ENCODE results near the gene SAC3D1.

DNA sequence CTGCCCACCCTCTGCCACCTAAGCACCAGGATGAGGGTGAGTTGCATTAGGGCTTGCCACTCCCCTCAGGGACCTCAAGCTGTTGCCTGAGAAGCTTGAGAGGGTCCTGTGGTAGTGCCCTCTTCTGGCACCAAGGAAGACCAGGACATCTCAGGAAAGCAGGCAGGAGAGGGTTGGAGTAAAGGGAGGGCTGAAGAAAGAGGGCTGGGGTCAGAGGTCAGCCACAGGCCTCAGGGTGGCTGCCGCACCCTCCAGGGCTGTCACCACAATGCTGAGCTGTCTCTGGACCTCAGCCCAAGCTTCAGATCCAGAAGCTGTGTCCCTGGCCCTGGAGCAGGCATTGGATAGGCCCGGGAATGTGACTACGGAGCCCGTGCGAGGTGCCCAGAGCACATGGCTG is 4.1 kb downstream of the SAC3D1 start:
- no peak for TF ChIP-seq POLR2A (IDR thresholded peaks at IDR 0.05)
- TF ChIP-seq, protein P1, sequence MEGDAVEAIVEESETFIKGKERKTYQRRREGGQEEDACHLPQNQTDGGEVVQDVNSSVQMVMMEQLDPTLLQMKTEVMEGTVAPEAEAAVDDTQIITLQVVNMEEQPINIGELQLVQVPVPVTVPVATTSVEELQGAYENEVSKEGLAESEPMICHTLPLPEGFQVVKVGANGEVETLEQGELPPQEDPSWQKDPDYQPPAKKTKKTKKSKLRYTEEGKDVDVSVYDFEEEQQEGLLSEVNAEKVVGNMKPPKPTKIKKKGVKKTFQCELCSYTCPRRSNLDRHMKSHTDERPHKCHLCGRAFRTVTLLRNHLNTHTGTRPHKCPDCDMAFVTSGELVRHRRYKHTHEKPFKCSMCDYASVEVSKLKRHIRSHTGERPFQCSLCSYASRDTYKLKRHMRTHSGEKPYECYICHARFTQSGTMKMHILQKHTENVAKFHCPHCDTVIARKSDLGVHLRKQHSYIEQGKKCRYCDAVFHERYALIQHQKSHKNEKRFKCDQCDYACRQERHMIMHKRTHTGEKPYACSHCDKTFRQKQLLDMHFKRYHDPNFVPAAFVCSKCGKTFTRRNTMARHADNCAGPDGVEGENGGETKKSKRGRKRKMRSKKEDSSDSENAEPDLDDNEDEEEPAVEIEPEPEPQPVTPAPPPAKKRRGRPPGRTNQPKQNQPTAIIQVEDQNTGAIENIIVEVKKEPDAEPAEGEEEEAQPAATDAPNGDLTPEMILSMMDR (IDR thresholded peaks at IDR 0.05) = no peak

Data from adrenal gland (tissue), 5 donors.